ENCODE data around the gene TSTD1.
"Not testable (repeated sequence)": the region's sequence is repeated elsewhere in the genome, so short reads cannot be mapped to it uniquely, and the experiment has no call there.

TSTD1 gene

GRCh38 chr1:161069731-161070270 is 31.0 kb upstream of the TSTD1 start, which contains the start of gene ARHGAP30:
Gene ARHGAP30 (minus strand): TSS chr1:161069891. CDS start chr1:161069624, 267 bp downstream.
- FAIRE-seq (peak; percentile 99), DNase-seq (ENCODE audit: insufficient read length, low spot score) (peak; percentile 94)

- FAIRE-seq = peak; percentile 73
These were observed 30.5 kb upstream of the TSTD1 start for GRCh38 chr1:161069241-161069640.

GRCh38 chr1:161068306-161069234 is 29.8 kb upstream of the TSTD1 start:
- peak; percentile 81 for DNase-seq (ENCODE audit: insufficient read length, low spot score)

More at GRCh38 chr1:161069241-161069640, 30.5 kb upstream of the TSTD1 start:
- no peak for DNase-seq (ENCODE audit: insufficient read length, low spot score)

GRCh38 chr1:161066694-161067093 is 27.9 kb upstream of the TSTD1 start:
- peak; percentile 31 for FAIRE-seq
- DNase-seq (ENCODE audit: insufficient read length, low spot score) = no peak

More at GRCh38 chr1:161068306-161069234, 29.8 kb upstream of the TSTD1 start:
- FAIRE-seq = peak; percentile 99

- FAIRE-seq; DNase-seq (ENCODE audit: insufficient read length, low spot score): not testable (repeated sequence)
These were observed 26.9 kb upstream of the TSTD1 start for GRCh38 chr1:161065681-161066080.

- not testable (repeated sequence) for DNase-seq (ENCODE audit: insufficient read length, low spot score); FAIRE-seq
These were observed 25.2 kb upstream of the TSTD1 start for GRCh38 chr1:161063936-161064335.

GRCh38 chr1:161061419-161061818 is 22.7 kb upstream of the TSTD1 start:
- DNase-seq (ENCODE audit: insufficient read length, low spot score) = no peak
- no peak for FAIRE-seq

GRCh38 chr1:161059293-161059692 is 20.5 kb upstream of the TSTD1 start:
- no peak for FAIRE-seq
- DNase-seq (ENCODE audit: insufficient read length, low spot score) = no peak

- FAIRE-seq = no peak
- no peak for DNase-seq (ENCODE audit: insufficient read length, low spot score)
These were observed 16.0 kb upstream of the TSTD1 start for GRCh38 chr1:161054805-161055204.

GRCh38 chr1:161054232-161054631 is 15.5 kb upstream of the TSTD1 start:
- FAIRE-seq = no peak
- DNase-seq (ENCODE audit: insufficient read length, low spot score) = no peak

- no peak for FAIRE-seq
These were observed 14.1 kb upstream of the TSTD1 start for GRCh38 chr1:161052899-161053298.

GRCh38 chr1:161051219-161051618 is 12.5 kb upstream of the TSTD1 start:
- DNase-seq (ENCODE audit: insufficient read length, low spot score) (no peak), FAIRE-seq (no peak)

More at GRCh38 chr1:161052899-161053298, 14.1 kb upstream of the TSTD1 start:
- DNase-seq (ENCODE audit: insufficient read length, low spot score) = no peak

GRCh38 chr1:161048949-161049722 is 10.4 kb upstream of the TSTD1 start:
- FAIRE-seq = no peak
- DNase-seq (ENCODE audit: insufficient read length, low spot score) = no peak

- DNase-seq (ENCODE audit: insufficient read length, low spot score) (no peak), FAIRE-seq (no peak)
These were observed 9.0 kb upstream of the TSTD1 start for GRCh38 chr1:161047436-161048420.

GRCh38 chr1:161046605-161047228 is 8.0 kb upstream of the TSTD1 start:
- DNase-seq (ENCODE audit: insufficient read length, low spot score) (peak; percentile 74), FAIRE-seq (peak; percentile 73)

GRCh38 chr1:161045736-161046604 is 7.2 kb upstream of the TSTD1 start, which contains the start of gene USF1:
Gene USF1 (minus strand): TSS chr1:161045977. CDS start chr1:161043275, 2,702 bp downstream.
- DNase-seq (ENCODE audit: insufficient read length, low spot score) (peak; percentile 70), FAIRE-seq (peak; percentile 89)

GRCh38 chr1:161044908-161045735 is 6.4 kb upstream of the TSTD1 start:
- DNase-seq (ENCODE audit: insufficient read length, low spot score) (peak; percentile 62), FAIRE-seq (peak; percentile 97)

All from GM19239 (cell line).